ENCODE measurements around the gene CIRBP. TPM values are rescaled to one million over a fixed set of nuclear protein-coding genes. Genes with fewer than 3 reads are reported as not detected.

The CIRBP gene
- total RNA-seq, 1 experiment from 2014 or later, result 287 TPM

- Histone ChIP-seq H3K4me1 (ENCODE audit: insufficient read depth, low read length, poor library complexity, severe bottlenecking) (peaks cover 70% of the 10 kb centered on the region), H3K4me3 (ENCODE audit: low read depth, low read length, poor library complexity, severe bottlenecking) (peak overlapping the region; percentile 51), H3K36me3 (ENCODE audit: insufficient read depth, low read length, poor library complexity, severe bottlenecking) (peaks cover 13% of the 10 kb centered on the region), H3K9me3 (ENCODE audit: low read depth, low read length, poor library complexity, severe bottlenecking) (no peaks in the 10 kb centered on the region), H3K27ac (ENCODE audit: low read depth, low read length, poor library complexity, severe bottlenecking) (peak overlapping the region; percentile 80), H3K27me3 (replicated peaks; ENCODE audit: insufficient read depth, low read depth, low read length, poor library complexity) (no peaks in the 10 kb centered on the region)
- DNase-seq (ENCODE audit: low spot score), result peak; percentile 84
- no peak for TF ChIP-seq EZH2 (IDR thresholded peaks at IDR 0.05; ENCODE audit: borderline replicate concordance, low read depth, low read length, poor library complexity, severe bottlenecking)
- TF ChIP-seq CTCF (conservative IDR thresholded peaks at IDR 0.05; ENCODE audit: low read depth, low read length), result no peak
- BruUV-seq (replicated peaks), result no TSS peak
- ChIA-PET POLR2A (ENCODE audit: low non-redundant PET) (interaction anchor here (0.5 to 1.0 kb wide), 3 partner anchors 8 to 275 kb away, joined by 3 to 12 read pairs (median 10); no protein-coding TSS in a partner anchor), CTCF (interaction anchor here (0.6 to 3.7 kb wide), 9 partner anchors 9 to 603 kb away, joined by 3 to 149 read pairs (median 4); partner anchors contain the start of genes ATP5F1D and FAM174C)
- intact Hi-C loops (cut with micrococcal nuclease; ENCODE audit: unreplicated experiment), result loop anchor here (2.0 to 5.0 kb wide), 2 partner anchors 18 to 591 kb away; partner anchors contain the start of gene MIDN
Measured at GRCh38 chr19:1266129-1266915, 2.8 kb upstream of the CIRBP start.

DNA sequence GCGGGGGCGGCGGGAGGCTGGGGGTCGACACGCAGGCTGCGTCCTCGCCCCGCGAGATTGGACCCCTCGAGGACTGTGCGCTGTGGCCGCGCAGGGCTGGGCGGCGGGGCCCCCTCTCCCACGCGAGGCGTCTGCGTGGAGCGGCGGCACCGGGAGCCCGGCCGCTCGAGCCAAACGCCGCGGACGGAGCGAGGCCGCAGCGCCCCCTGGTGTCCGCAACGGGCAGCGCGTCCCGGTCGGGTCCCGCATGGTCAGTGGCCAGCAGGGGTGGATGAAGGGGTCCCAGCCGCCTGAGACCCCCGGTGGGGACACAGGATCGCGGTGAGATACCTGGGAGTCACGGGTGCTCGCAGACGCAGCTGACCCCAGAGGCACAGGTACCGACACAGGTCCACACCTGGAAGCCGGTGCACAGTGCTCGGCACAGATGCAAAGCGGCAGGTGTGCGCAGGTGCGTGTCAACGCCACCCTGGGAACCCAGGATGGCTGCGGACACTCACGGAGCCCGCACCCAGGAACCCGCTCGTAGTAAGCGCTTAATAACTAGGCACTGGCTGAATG lies 2.1 kb upstream of the CIRBP start:
- no TSS peak for BruUV-seq (replicated peaks)
- intact Hi-C loops (cut with micrococcal nuclease; ENCODE audit: unreplicated experiment), result loop anchor here (2.0 to 5.0 kb wide), 2 partner anchors 18 to 590 kb away; partner anchors contain the start of gene MIDN
- ChIA-PET CTCF (interaction anchor here (0.6 to 3.7 kb wide), 9 partner anchors 8 to 603 kb away, joined by 3 to 149 read pairs (median 4); partner anchors contain the start of genes ATP5F1D and FAM174C), POLR2A (ENCODE audit: low non-redundant PET) (interaction anchor here (0.5 to 1.0 kb wide), 2 partner anchors 23 to 276 kb away, joined by 3 to 12 read pairs; no protein-coding TSS in a partner anchor)
- H3K4me1 ChIP-seq (ENCODE audit: insufficient read depth, low read length, poor library complexity, severe bottlenecking), result peaks cover 75% of the 10 kb centered on the region
- peaks cover 19% of the 10 kb centered on the region for H3K36me3 ChIP-seq (ENCODE audit: insufficient read depth, low read length, poor library complexity, severe bottlenecking)
- TF ChIP-seq CTCF (conservative IDR thresholded peaks at IDR 0.05; ENCODE audit: low read depth, low read length) (peak; percentile 84), EZH2 (IDR thresholded peaks at IDR 0.05; ENCODE audit: borderline replicate concordance, low read depth, low read length, poor library complexity, severe bottlenecking) (no peak)
- H3K27ac ChIP-seq (ENCODE audit: low read depth, low read length, poor library complexity, severe bottlenecking), result peak overlapping the region; percentile 80
- H3K9me3 ChIP-seq (ENCODE audit: low read depth, low read length, poor library complexity, severe bottlenecking), result no peaks in the 10 kb centered on the region
- no peak for DNase-seq (ENCODE audit: low spot score)
- no peaks in the 10 kb centered on the region for H3K27me3 ChIP-seq (replicated peaks; ENCODE audit: insufficient read depth, low read depth, low read length, poor library complexity)
- H3K4me3 ChIP-seq (ENCODE audit: low read depth, low read length, poor library complexity, severe bottlenecking), result peak overlapping the region; percentile 51

DNA sequence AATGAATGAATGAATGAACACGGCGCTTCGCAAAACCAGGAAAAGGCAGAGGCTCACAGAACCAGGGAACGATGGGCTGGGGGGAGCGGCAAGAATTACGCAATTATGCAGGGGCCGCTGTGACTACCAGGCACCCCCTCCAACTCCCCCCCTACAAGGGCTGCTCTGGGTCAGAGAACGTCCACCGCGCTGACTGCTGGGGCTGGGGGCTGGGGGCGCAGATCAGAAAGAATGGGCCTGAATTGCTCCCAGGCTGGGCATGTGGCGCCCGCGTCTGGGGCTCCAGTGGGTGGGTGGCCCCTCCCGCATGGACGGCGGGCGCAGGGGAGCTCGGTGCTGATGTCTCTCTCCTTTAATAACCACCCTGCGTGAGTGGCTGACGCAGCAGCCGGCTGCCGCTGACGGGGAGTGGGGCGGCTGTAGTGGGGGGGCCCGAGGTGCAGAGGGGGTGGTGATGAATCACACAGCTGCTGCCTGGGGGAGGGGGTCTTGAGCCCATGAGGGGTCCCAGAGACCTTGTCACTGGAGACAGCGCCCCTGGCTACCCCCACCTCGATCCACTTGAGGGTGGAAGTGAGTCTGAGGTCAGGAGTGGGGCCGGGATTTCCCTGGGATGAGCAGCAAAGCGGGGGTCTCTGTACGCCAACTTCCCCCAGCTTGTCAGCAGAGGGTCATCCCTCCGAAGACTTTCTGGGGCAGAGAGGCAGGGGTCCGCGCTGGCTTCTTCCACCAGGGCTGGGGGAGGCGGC lies 1.5 kb upstream of the CIRBP start:
- peak overlapping the region; percentile 94 for H3K27ac ChIP-seq (ENCODE audit: low read depth, low read length, poor library complexity, severe bottlenecking)
- peaks cover 26% of the 10 kb centered on the region for H3K36me3 ChIP-seq (ENCODE audit: insufficient read depth, low read length, poor library complexity, severe bottlenecking)
- intact Hi-C loops (cut with micrococcal nuclease; ENCODE audit: unreplicated experiment), result loop anchor here (2.0 to 5.0 kb wide), 2 partner anchors 19 to 590 kb away; partner anchors contain the start of gene MIDN
- no peaks in the 10 kb centered on the region for H3K27me3 ChIP-seq (replicated peaks; ENCODE audit: insufficient read depth, low read depth, low read length, poor library complexity)
- no peaks in the 10 kb centered on the region for H3K9me3 ChIP-seq (ENCODE audit: low read depth, low read length, poor library complexity, severe bottlenecking)
- H3K4me1 ChIP-seq (ENCODE audit: insufficient read depth, low read length, poor library complexity, severe bottlenecking), result peaks cover 75% of the 10 kb centered on the region
- no peak for DNase-seq (ENCODE audit: low spot score)
- no TSS peak for BruUV-seq (replicated peaks)
- CTCF ChIA-PET, result interaction anchor here (2.1 to 3.7 kb wide), 2 partner anchors 15 to 24 kb away, joined by 8 to 149 read pairs; no protein-coding TSS in a partner anchor
- POLR2A ChIA-PET (ENCODE audit: low non-redundant PET), result no interaction called here
- no peak for TF ChIP-seq CTCF (conservative IDR thresholded peaks at IDR 0.05; ENCODE audit: low read depth, low read length)
- TF ChIP-seq EZH2 (IDR thresholded peaks at IDR 0.05; ENCODE audit: borderline replicate concordance, low read depth, low read length, poor library complexity, severe bottlenecking), result no peak
- peak overlapping the region; percentile 51 for H3K4me3 ChIP-seq (ENCODE audit: low read depth, low read length, poor library complexity, severe bottlenecking)

All from A673 (cell line).